CD4-positive, alpha-beta memory T cell (primary cell): ENCODE data around the gene ARHGEF33. TPM values are rescaled to one million over a fixed set of nuclear protein-coding genes. Genes with fewer than 3 reads are reported as not detected.
A peak's percentile ranks its signal among the peaks of the same experiment; 100 is the strongest.

Experiments used
- CTCF ChIA-PET: fragments of 350-600 bp; sonication (Branson Sonifier 250); formaldehyde crosslinking; loops from one replicate; lab custom pipeline; 2021; ENCODE audit warnings: inconsistent platforms; ENCODE audit not compliant: partially characterized antibody; lab: Charles Lee
- POLR2A ChIA-PET: fragments of 350-600 bp; sonication (Branson Sonifier 250); formaldehyde crosslinking; loops from one replicate; lab custom pipeline; 2021; ENCODE audit not compliant: partially characterized antibody; lab: Charles Lee
- DNase-seq, 5 donors: peaks; one replicate each; pipeline versions ENCODE4 v3.0.0 to v3.0.0-alpha.2; 2020 to 2022; ENCODE audit warnings: mixed read lengths in 1 of 5
- H3K27ac ChIP-seq: one replicate; pipeline ENCODE4 v1.7.0; 2013; ENCODE audit warnings: low read depth, low read length
- H3K27me3 ChIP-seq: 2 replicates; pipeline ENCODE4 v1.7.0; 2013; ENCODE audit warnings: mild to moderate bottlenecking, low read length, moderate library complexity; ENCODE audit not compliant: insufficient read depth
- H3K36me3 ChIP-seq: 2 replicates; pipeline ENCODE4 v1.7.0; 2013; ENCODE audit warnings: mild to moderate bottlenecking, low read length, moderate library complexity; ENCODE audit not compliant: insufficient read depth
- H3K4me1 ChIP-seq: 2 replicates; pipeline ENCODE4 v1.7.0; 2013; ENCODE audit warnings: mild to moderate bottlenecking, low read length, moderate library complexity; ENCODE audit not compliant: insufficient read depth
- H3K4me3 ChIP-seq, 2 donors: one replicate each; pipeline ENCODE4 v1.7.0; 2013; ENCODE audit warnings: low read length in 2 of 2, mild to moderate bottlenecking in 1 of 2
- H3K9me3 ChIP-seq, 2 donors: one replicate each; pipeline ENCODE4 v1.7.0; 2013; ENCODE audit warnings: low read length in 2 of 2, control low read depth in 1 of 2; ENCODE audit not compliant: control insufficient read depth in 1 of 2
- H3K27ac Mint-ChIP-seq, 7 donors: one replicate each; pipeline ENCODE4 v1.8.0; 2020 to 2021; ENCODE audit warnings: mixed read lengths in 7 of 7, mild to moderate bottlenecking in 6 of 7, inconsistent platforms in 3 of 7, moderate library complexity in 3 of 7
- H3K27me3 Mint-ChIP-seq, 2 donors: one replicate each; pipeline ENCODE4 v1.8.0; 2020 to 2021; ENCODE audit warnings: mixed read lengths in 2 of 2
- H3K36me3 Mint-ChIP-seq, 2 donors: one replicate each; pipeline ENCODE4 v1.8.0; 2020 to 2021; ENCODE audit warnings: mixed read lengths in 2 of 2, inconsistent platforms in 1 of 2, mild to moderate bottlenecking in 1 of 2
- H3K4me1 Mint-ChIP-seq, 4 donors: one replicate each; pipeline ENCODE4 v1.8.0; 2020 to 2021; ENCODE audit warnings: mixed read lengths in 4 of 4, mild to moderate bottlenecking in 1 of 4
- H3K4me3 Mint-ChIP-seq, 8 donors: one replicate each; pipeline ENCODE4 v1.8.0; 2020 to 2021; ENCODE audit warnings: mixed read lengths in 8 of 8, mild to moderate bottlenecking in 7 of 8, moderate library complexity in 6 of 8, inconsistent platforms in 3 of 8
- H3K9me3 Mint-ChIP-seq, 8 donors: one replicate each; pipeline ENCODE4 v1.8.0; 2020 to 2021; ENCODE audit warnings: mixed read lengths in 8 of 8, mild to moderate bottlenecking in 5 of 8, inconsistent platforms in 3 of 8, moderate library complexity in 1 of 8
- intact Hi-C: fragments of 100-400 bp; cut with micrococcal nuclease; formaldehyde crosslinking; loops from one replicate; pipeline ENCODE4 v1.15.1; 2023
- polyA plus RNA-seq, 2 donors: library from polyadenylated mRNA; unstranded; fragments of 300-500 nt; fragmentation: Illumina TruSeq; gene quantifications; one replicate each; pipeline ENCODE4 v1.2.3, GENCODE V29; 2021
- total RNA-seq, 2 experiments: library from RNA; stranded (reverse); gene quantifications; one replicate each; pipeline ENCODE4 v1.2.3, GENCODE V29; 2021

ARHGEF33 gene
- total and polyA plus RNA-seq, 4 experiments from 2014 or later: 0.09 to 0.53 TPM; not detected in 2

DNA sequence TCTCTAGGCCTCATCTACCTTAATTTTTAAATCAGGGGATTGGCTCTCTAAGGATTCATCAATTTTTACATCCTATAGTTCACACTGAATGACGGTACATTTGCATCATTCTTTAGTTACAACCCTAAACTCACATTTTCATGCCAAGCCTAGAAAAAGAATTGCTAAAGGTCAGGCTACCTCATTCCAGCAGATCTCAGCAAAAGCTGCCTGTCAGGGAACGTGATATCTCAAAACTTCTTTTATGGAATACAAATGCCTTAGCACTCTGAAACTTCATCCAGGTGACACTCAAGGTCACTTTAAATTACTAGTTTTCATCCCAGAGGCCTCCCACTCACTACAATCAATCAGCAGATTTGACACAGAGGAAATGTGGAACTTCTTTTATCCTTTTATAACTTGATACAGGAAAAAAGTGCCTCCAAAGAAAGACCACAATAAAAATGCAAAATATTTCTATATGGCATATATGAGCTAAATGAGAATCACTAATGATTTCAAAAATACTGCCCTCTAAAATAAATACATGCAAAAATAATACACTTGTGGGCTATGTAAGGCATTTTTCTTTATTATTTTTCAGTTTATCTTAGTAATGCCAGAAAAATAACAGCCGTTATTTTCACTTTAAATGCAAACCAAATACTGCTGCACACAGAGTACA, 91.5 kb downstream of the ARHGEF33 start:
- Histone ChIP-seq H3K4me3 (no peak overlapping the region), H3K36me3 (peaks cover 5% of the 10 kb centered on the region), H3K27ac (no peak overlapping the region), H3K4me1 (no peaks in the 10 kb centered on the region), H3K27me3 (no peaks in the 10 kb centered on the region), H3K9me3 (no peaks in the 10 kb centered on the region)
- H3K27ac Mint-ChIP-seq: no peak overlapping the region
- CTCF ChIA-PET: interaction anchor here (0.7 to 0.9 kb wide), 2 partner anchors 17 to 21 kb away, joined by 3 read pairs; no protein-coding TSS in a partner anchor
- no peaks in the 10 kb centered on the region for H3K9me3 Mint-ChIP-seq
- no peaks in the 10 kb centered on the region for H3K27me3 Mint-ChIP-seq
- intact Hi-C loops: no loop called here
- H3K4me1 Mint-ChIP-seq: peaks cover 0 to 3% (median 0%) of the 10 kb centered on the region in 4 donors
- no peak overlapping the region for H3K4me3 Mint-ChIP-seq
- POLR2A ChIA-PET: no interaction called here
- no peak for DNase-seq
- peaks cover 18 to 30% of the 10 kb centered on the region in 2 donors for H3K36me3 Mint-ChIP-seq

DNA sequence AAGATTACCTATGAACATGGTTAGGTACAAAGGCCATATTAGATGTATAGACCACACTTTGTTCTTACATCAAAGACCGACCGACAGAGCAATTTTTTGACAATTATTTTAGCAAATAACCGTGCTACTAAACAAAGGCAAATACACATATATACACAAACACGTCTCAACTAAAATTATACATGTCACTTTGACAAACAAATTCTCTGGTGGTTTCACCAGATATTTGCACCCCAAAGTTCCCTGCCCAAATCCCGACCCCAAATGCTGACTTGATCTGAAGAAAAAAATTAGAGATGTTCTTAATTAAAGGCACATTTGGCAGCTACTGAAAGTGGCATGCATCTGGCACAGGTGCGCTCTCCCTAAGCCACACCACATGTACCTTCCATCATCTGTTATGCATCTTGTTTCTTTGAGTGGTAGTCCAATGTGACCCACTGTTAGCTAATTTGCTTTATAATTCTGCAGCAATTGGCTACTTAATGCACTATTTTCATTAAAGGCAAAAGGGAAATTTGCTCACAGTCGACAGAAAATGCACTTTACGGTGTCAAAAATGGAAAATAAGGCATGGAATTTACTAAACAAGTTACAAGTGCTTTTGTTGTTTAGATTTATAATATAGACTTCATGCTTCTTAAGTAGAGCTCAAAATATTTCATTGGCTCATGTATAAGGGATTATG, 92.1 kb downstream of the ARHGEF33 start:
- Mint-ChIP-seq H3K27me3 (no peaks in the 10 kb centered on the region), H3K27ac (no peak overlapping the region), H3K36me3 (peaks cover 19 to 30% of the 10 kb centered on the region in 2 donors), H3K4me1 (peaks cover 0 to 3% (median 0%) of the 10 kb centered on the region in 4 donors), H3K4me3 (no peak overlapping the region), H3K9me3 (no peaks in the 10 kb centered on the region)
- no peak overlapping the region for H3K4me3 ChIP-seq
- intact Hi-C loops: no loop called here
- POLR2A ChIA-PET: no interaction called here
- CTCF ChIA-PET: interaction anchor here (0.6 to 1.2 kb wide), 2 partner anchors 22 to 65 kb away, joined by 3 read pairs; no protein-coding TSS in a partner anchor
- no peak overlapping the region for H3K27ac ChIP-seq
- no peak for DNase-seq
- H3K4me1 ChIP-seq: no peaks in the 10 kb centered on the region
- no peaks in the 10 kb centered on the region for H3K9me3 ChIP-seq
- peaks cover 5% of the 10 kb centered on the region for H3K36me3 ChIP-seq
- H3K27me3 ChIP-seq: no peaks in the 10 kb centered on the region

DNA sequence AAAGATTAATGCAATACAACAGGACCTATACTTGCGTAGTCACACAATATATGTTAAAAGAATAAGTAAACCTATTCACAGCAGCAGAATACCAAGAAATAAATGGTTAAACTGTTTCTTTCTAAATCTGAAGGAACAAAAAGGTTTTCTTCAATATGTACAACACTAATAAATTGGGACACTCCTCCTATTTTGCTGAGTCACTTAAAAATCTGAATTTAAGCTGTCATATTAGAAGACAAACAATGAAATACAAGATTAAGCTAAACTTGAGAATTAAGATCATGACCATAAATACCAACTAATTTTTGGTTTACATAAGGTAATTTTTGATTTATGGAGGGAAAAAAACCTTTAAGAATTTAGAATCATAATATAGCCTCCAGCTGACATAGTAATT, 92.8 kb downstream of the ARHGEF33 start:
- peaks cover 5% of the 10 kb centered on the region for H3K36me3 ChIP-seq
- CTCF ChIA-PET: interaction anchor here (1.2 kb wide), 1 partner anchor 23 kb away, joined by 3 read pairs; no protein-coding TSS in a partner anchor
- no peak overlapping the region for H3K4me3 ChIP-seq
- Mint-ChIP-seq H3K27ac (no peak overlapping the region), H3K4me3 (no peak overlapping the region), H3K27me3 (no peaks in the 10 kb centered on the region), H3K36me3 (peaks cover 23 to 37% of the 10 kb centered on the region in 2 donors), H3K9me3 (no peaks in the 10 kb centered on the region), H3K4me1 (peaks cover 0 to 3% (median 0%) of the 10 kb centered on the region in 4 donors)
- no peaks in the 10 kb centered on the region for H3K27me3 ChIP-seq
- no peaks in the 10 kb centered on the region for H3K4me1 ChIP-seq
- no peaks in the 10 kb centered on the region for H3K9me3 ChIP-seq
- POLR2A ChIA-PET: no interaction called here
- no peak for DNase-seq
- H3K27ac ChIP-seq: no peak overlapping the region
- intact Hi-C loops: no loop called here

DNA sequence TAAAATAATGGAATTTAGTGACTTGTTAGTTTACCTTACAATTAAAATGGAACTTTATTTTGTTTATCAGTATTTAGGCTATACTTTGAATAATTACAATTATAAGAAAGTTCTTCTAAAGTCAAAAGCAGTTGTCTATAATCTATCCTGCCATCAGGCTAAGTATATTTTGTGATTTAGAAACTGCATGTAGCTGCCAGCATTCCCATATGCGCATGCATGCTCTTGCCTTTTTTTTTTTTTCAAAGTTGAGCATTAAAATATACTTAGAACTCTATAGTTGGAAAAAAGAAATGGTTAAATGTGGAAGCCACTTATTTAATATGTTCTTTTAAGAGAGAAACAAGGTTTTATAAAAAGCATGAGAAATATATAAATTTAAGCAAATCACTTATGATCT, 99.0 kb downstream of the ARHGEF33 start:
- DNase-seq: no peak
- Histone ChIP-seq H3K4me1 (no peaks in the 10 kb centered on the region), H3K4me3 (no peak overlapping the region), H3K27me3 (no peaks in the 10 kb centered on the region), H3K36me3 (peaks cover 16% of the 10 kb centered on the region), H3K9me3 (no peaks in the 10 kb centered on the region), H3K27ac (no peak overlapping the region)
- Mint-ChIP-seq H3K27me3 (no peaks in the 10 kb centered on the region), H3K36me3 (peaks cover 34 to 60% of the 10 kb centered on the region in 2 donors), H3K27ac (no peak overlapping the region), H3K4me1 (peaks cover 0 to 6% (median 5%) of the 10 kb centered on the region in 4 donors), H3K9me3 (no peaks in the 10 kb centered on the region), H3K4me3 (no peak overlapping the region)
- CTCF ChIA-PET: interaction anchor here (1.3 kb wide), 1 partner anchor 452 kb away, joined by 3 read pairs; no protein-coding TSS in a partner anchor
- POLR2A ChIA-PET: no interaction called here
- intact Hi-C loops: no loop called here

DNA sequence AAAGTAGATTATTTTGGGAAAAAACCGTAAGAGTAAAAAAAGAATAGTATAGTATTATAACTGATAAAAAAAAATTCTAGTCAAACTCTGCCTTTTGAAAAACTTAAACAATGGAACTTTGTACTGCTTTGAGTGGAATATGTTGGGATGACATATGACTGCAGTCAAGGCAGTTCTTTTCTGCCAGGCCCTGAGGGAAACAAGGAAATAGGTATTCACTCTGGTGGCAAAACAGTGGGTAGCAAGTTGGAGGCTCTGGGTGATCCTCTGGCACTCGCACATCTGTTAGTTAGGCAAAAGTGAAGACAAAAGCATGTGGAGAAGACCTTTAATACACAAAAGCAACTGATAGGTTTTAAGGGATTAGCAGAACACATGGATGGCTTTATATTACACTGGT, 102.2 kb downstream of the ARHGEF33 start:
- intact Hi-C loops: no loop called here
- no peaks in the 10 kb centered on the region for H3K27me3 ChIP-seq
- no peaks in the 10 kb centered on the region for H3K4me1 ChIP-seq
- POLR2A ChIA-PET: interaction anchor here (1.2 kb wide), 1 partner anchor 21 kb away, joined by 3 read pairs; no protein-coding TSS in a partner anchor
- Mint-ChIP-seq H3K4me1 (peaks cover 4 to 14% (median 10%) of the 10 kb centered on the region in 4 donors), H3K27ac (peak overlapping the region in 2 of 7 donors; percentile 32 to 70), H3K9me3 (no peaks in the 10 kb centered on the region), H3K36me3 (peaks cover 29 to 54% of the 10 kb centered on the region in 2 donors), H3K4me3 (no peak overlapping the region), H3K27me3 (no peaks in the 10 kb centered on the region)
- CTCF ChIA-PET: interaction anchor here (0.8 kb wide), 1 partner anchor 44 kb away, joined by 3 read pairs; no protein-coding TSS in a partner anchor
- H3K9me3 ChIP-seq: no peaks in the 10 kb centered on the region
- H3K27ac ChIP-seq: no peak overlapping the region
- no peak overlapping the region for H3K4me3 ChIP-seq
- H3K36me3 ChIP-seq: peaks cover 20% of the 10 kb centered on the region
- no peak for DNase-seq

DNA sequence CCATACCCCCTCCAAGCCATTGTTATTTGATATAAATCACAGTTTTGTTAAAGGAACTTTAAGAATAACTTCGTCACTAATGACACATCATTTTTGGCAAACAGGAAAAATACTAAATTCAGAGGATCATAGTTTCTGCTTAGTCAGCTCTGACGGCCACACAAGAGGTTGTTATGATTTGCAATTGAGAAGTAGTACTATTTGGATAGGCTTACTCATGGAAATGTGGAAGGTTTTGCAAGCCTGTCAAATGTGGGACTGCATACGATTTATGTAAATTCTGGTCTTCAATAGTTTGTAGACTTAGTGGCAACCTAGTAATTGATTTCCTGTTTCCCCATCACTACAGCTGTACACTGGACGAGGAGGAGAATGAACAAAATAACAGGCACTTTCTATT, 108.1 kb downstream of the ARHGEF33 start:
- Mint-ChIP-seq H3K9me3 (no peaks in the 10 kb centered on the region), H3K27me3 (no peaks in the 10 kb centered on the region), H3K27ac (peak overlapping the region in 1 of 7 donors; percentile 27), H3K4me3 (no peak overlapping the region), H3K4me1 (peaks cover 8 to 11% (median 10%) of the 10 kb centered on the region in 4 donors), H3K36me3 (peaks cover 47 to 64% of the 10 kb centered on the region in 2 donors)
- ChIA-PET CTCF (no interaction called here), POLR2A (no interaction called here)
- DNase-seq: no peak
- Histone ChIP-seq H3K4me1 (no peaks in the 10 kb centered on the region), H3K36me3 (peaks cover 41% of the 10 kb centered on the region), H3K9me3 (no peaks in the 10 kb centered on the region), H3K27me3 (no peaks in the 10 kb centered on the region), H3K4me3 (no peak overlapping the region), H3K27ac (no peak overlapping the region)
- intact Hi-C loops: no loop called here

DNA sequence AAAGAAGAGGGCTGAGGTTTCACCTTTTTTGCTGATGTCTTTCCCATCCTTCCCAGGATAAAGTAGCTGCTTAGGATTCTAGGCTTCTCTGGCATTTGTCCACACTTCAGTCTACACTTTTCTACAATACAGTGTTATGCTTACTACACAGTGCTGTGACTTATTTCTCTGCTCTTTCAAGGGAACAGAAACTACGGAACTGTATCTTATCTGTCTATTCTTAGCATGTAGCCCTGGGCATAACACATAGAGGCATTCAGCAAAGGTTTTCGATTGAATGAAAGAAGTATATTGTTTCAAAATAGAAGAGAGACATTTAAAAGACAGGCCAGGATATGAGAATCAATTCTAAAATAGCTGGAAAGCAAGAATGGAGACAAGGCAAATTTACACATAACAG, 110.9 kb downstream of the ARHGEF33 start:
- POLR2A ChIA-PET: no interaction called here
- no peaks in the 10 kb centered on the region for H3K9me3 Mint-ChIP-seq

More for the DNA sequence above, 110.9 kb downstream of the ARHGEF33 start:
- no peaks in the 10 kb centered on the region for H3K27me3 ChIP-seq
- no peak for DNase-seq
- peaks cover 40% of the 10 kb centered on the region for H3K36me3 ChIP-seq
- H3K4me1 ChIP-seq: no peaks in the 10 kb centered on the region
- Mint-ChIP-seq H3K4me1 (peaks cover 0 to 7% (median 4%) of the 10 kb centered on the region in 4 donors), H3K27me3 (no peaks in the 10 kb centered on the region), H3K36me3 (peaks cover 47 to 65% of the 10 kb centered on the region in 2 donors), H3K27ac (no peak overlapping the region), H3K4me3 (no peak overlapping the region)
- no peak overlapping the region for H3K4me3 ChIP-seq
- no peak overlapping the region for H3K27ac ChIP-seq
- CTCF ChIA-PET: no interaction called here
- intact Hi-C loops: no loop called here
- H3K9me3 ChIP-seq: no peaks in the 10 kb centered on the region
